ENCODE measurements around the gene LRRC4C.

DNA sequence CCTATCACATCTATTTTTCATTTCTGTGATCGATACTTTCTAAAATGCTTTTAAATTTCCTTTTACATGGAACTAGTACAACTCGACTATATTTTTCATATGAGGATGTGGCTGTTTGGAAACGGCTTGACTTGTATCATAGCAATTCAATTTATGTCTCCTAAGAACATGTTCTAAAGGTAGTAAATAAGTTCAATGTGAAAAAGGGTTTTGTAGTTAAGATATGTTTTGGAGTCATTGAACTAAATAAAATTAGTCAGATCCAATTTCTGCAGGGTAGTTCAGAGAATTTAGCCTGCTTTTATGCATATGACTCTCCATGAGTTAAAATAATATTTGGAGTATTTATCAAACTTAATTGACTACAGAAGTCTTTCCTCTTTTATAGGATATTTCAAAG is 1121.4 kb downstream of the LRRC4C start:
- TF ChIP-seq TAF1 (conservative IDR thresholded peaks at IDR 0.05) (no peak), MAX (IDR thresholded peaks at IDR 0.05) (no peak), EGR1 (IDR thresholded peaks at IDR 0.05; ENCODE audit: low read depth in 2 of 2) (no peak), YY1 (IDR thresholded peaks at IDR 0.05) (no peak), ZBTB33 (IDR thresholded peaks at IDR 0.05) (no peak), GABPA (IDR thresholded peaks at IDR 0.05 in 1 of 2, conservative IDR thresholded peaks at IDR 0.05 in 1 of 2) (no peak), SP1 (IDR thresholded peaks at IDR 0.05) (no peak), RXRA (IDR thresholded peaks at IDR 0.05) (no peak), RAD21 (IDR thresholded peaks at IDR 0.05) (no peak), NR2F2 (IDR thresholded peaks at IDR 0.05) (no peak)
- TF ChIP-seq, protein P1, sequence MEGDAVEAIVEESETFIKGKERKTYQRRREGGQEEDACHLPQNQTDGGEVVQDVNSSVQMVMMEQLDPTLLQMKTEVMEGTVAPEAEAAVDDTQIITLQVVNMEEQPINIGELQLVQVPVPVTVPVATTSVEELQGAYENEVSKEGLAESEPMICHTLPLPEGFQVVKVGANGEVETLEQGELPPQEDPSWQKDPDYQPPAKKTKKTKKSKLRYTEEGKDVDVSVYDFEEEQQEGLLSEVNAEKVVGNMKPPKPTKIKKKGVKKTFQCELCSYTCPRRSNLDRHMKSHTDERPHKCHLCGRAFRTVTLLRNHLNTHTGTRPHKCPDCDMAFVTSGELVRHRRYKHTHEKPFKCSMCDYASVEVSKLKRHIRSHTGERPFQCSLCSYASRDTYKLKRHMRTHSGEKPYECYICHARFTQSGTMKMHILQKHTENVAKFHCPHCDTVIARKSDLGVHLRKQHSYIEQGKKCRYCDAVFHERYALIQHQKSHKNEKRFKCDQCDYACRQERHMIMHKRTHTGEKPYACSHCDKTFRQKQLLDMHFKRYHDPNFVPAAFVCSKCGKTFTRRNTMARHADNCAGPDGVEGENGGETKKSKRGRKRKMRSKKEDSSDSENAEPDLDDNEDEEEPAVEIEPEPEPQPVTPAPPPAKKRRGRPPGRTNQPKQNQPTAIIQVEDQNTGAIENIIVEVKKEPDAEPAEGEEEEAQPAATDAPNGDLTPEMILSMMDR (IDR thresholded peaks at IDR 0.05; ENCODE audit: low read depth, low read length, missing input control) = no peak
- TF ChIP-seq, protein P2, sequence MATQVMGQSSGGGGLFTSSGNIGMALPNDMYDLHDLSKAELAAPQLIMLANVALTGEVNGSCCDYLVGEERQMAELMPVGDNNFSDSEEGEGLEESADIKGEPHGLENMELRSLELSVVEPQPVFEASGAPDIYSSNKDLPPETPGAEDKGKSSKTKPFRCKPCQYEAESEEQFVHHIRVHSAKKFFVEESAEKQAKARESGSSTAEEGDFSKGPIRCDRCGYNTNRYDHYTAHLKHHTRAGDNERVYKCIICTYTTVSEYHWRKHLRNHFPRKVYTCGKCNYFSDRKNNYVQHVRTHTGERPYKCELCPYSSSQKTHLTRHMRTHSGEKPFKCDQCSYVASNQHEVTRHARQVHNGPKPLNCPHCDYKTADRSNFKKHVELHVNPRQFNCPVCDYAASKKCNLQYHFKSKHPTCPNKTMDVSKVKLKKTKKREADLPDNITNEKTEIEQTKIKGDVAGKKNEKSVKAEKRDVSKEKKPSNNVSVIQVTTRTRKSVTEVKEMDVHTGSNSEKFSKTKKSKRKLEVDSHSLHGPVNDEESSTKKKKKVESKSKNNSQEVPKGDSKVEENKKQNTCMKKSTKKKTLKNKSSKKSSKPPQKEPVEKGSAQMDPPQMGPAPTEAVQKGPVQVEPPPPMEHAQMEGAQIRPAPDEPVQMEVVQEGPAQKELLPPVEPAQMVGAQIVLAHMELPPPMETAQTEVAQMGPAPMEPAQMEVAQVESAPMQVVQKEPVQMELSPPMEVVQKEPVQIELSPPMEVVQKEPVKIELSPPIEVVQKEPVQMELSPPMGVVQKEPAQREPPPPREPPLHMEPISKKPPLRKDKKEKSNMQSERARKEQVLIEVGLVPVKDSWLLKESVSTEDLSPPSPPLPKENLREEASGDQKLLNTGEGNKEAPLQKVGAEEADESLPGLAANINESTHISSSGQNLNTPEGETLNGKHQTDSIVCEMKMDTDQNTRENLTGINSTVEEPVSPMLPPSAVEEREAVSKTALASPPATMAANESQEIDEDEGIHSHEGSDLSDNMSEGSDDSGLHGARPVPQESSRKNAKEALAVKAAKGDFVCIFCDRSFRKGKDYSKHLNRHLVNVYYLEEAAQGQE (IDR thresholded peaks at IDR 0.05) = no peak

All from liver (tissue), 3 donors.